NCI-H1694 (cell line): Measurements from ENCODE around the gene NCF4.

Experiments used
- DNase-seq: peaks from one replicate; lab custom pipeline; 2025; lab: John Stamatoyannopoulos, UW

NCF4 gene

GRCh38 chr22:36922105-36922608 lies 61.4 kb downstream of the NCF4 start:
- no peak for DNase-seq

GRCh38 chr22:36922711-36923110 lies 61.9 kb downstream of the NCF4 start:
- DNase-seq: no peak

GRCh38 chr22:36923131-36923788 lies 62.5 kb downstream of the NCF4 start:
- no peak for DNase-seq

- no peak for DNase-seq
Measured at GRCh38 chr22:36924151-36924698, 63.4 kb downstream of the NCF4 start.

GRCh38 chr22:36925388-36926290 lies 64.8 kb downstream of the NCF4 start:
- DNase-seq: no peak

- DNase-seq: no peak
Measured at GRCh38 chr22:36926309-36926708, 65.5 kb downstream of the NCF4 start.

GRCh38 chr22:36926721-36927435 lies 66.1 kb downstream of the NCF4 start:
- DNase-seq: no peak
